ENCODE data around the gene GDI1. TPM values are rescaled to one million over a fixed set of nuclear protein-coding genes. Genes with fewer than 3 reads are reported as not detected.
A peak's percentile ranks its signal among the peaks of the same experiment; 100 is the strongest.

The GDI1 gene
- total and polyA plus RNA-seq, 2 experiments from 2014 or later, result 48.5 to 95.9 TPM

GRCh38 chrX:154428176-154429171, 8.5 kb upstream of the GDI1 start, which contains the start of gene ATP6AP1:
Gene ATP6AP1, plus strand, starts transcription at chrX:154428677. Its CDS starts 16 bp downstream, at chrX:154428693.
- Histone ChIP-seq H4K20me1 (replicated peaks; ENCODE audit: insufficient read depth) (no peaks in the 10 kb centered on the region), H3K79me2 (replicated peaks; ENCODE audit: insufficient read depth) (peaks cover 11% of the 10 kb centered on the region), H3K27ac (ENCODE audit: low read depth) (no peak within 1 kb of the TSS), H3K4me3 (peak within 1 kb of the TSS; percentile 62), H3K9me2 (ENCODE audit: insufficient read depth) (no peaks in the 10 kb centered on the region), H3K27me3 (ENCODE audit: insufficient read depth) (no peaks in the 10 kb centered on the region), H3K36me3 (ENCODE audit: insufficient read depth) (no peaks in the 10 kb centered on the region), H3K4me2 (peak within 1 kb of the TSS; percentile 79), H3F3A (replicated peaks; ENCODE audit: low read depth) (no peaks in the 10 kb centered on the region), H2AFZ (no peak within 1 kb of the TSS), H3K4me1 (ENCODE audit: insufficient read depth) (no peaks in the 10 kb centered on the region; the same call in 1 of the 2 replicates)
- TF ChIP-seq POLR2AphosphoS5 (IDR thresholded peaks at IDR 0.05; ENCODE audit: low read depth) (peak; percentile 61), REST (IDR thresholded peaks at IDR 0.05; ENCODE audit: unreplicated experiment) (no peak), EZH2phosphoT487 (IDR thresholded peaks at IDR 0.05; ENCODE audit: unreplicated experiment) (no peak), CREB1 (CRISPR knock-in tag; IDR thresholded peaks at IDR 0.05; ENCODE audit: low read depth) (peak; percentile 39; the same call in 1 of the 2 replicates), CTCF (conservative IDR thresholded peaks at IDR 0.05; ENCODE audit: low read depth in 2 of 2) (peak in 1 of 2 experiments; percentile 19; a peak in 1 of 4 replicates), ZNF114 (CRISPR knock-in tag; IDR thresholded peaks at IDR 0.05) (no peak), NANOG (IDR thresholded peaks at IDR 0.05; ENCODE audit: borderline replicate concordance) (no peak)
- ATAC-seq, result peak; percentile 96
- Mint-ChIP-seq H3K36me3 (ENCODE audit: low read depth) (peaks cover 10% of the 10 kb centered on the region), H3K4me1 (peaks cover 15% of the 10 kb centered on the region), H3K9me3 (no peaks in the 10 kb centered on the region), H3K27me3 (ENCODE audit: insufficient read depth, low read depth, poor library complexity) (peaks cover 4% of the 10 kb centered on the region), H3K27ac (no peak within 1 kb of the TSS), H3K4me3 (peak within 1 kb of the TSS; percentile 74)
- DNase-seq (ENCODE audit: low spot score), result peak; percentile 92

GRCh38 chrX:154429711-154430110, 7.2 kb upstream of the GDI1 start:
- H3K79me2 ChIP-seq (replicated peaks; ENCODE audit: insufficient read depth), result peaks cover 11% of the 10 kb centered on the region
- DNase-seq (ENCODE audit: low spot score) (no peak), ATAC-seq (no peak)
- H2AFZ ChIP-seq, result no peak overlapping the region
- Mint-ChIP-seq H3K4me3 (peak overlapping the region; percentile 74), H3K4me1 (peaks cover 15% of the 10 kb centered on the region), H3K27me3 (ENCODE audit: insufficient read depth, low read depth, poor library complexity) (peaks cover 4% of the 10 kb centered on the region), H3K9me3 (no peaks in the 10 kb centered on the region), H3K27ac (no peak overlapping the region), H3K36me3 (ENCODE audit: low read depth) (peaks cover 15% of the 10 kb centered on the region)
- no peaks in the 10 kb centered on the region for H3K27me3 ChIP-seq (ENCODE audit: insufficient read depth)
- no peaks in the 10 kb centered on the region; the same call in 1 of the 2 replicates for H3K4me1 ChIP-seq (ENCODE audit: insufficient read depth)
- no peaks in the 10 kb centered on the region for H3F3A ChIP-seq (replicated peaks; ENCODE audit: low read depth)
- H3K9me2 ChIP-seq (ENCODE audit: insufficient read depth), result no peaks in the 10 kb centered on the region
- H4K20me1 ChIP-seq (replicated peaks; ENCODE audit: insufficient read depth), result no peaks in the 10 kb centered on the region
- H3K27ac ChIP-seq (ENCODE audit: low read depth), result no peak overlapping the region
- peak overlapping the region; percentile 79 for H3K4me2 ChIP-seq
- H3K36me3 ChIP-seq (ENCODE audit: insufficient read depth), result no peaks in the 10 kb centered on the region
- H3K4me3 ChIP-seq, result peak overlapping the region; percentile 62
- no peak for TF ChIP-seq ZNF462 (CRISPR knock-in tag; IDR thresholded peaks at IDR 0.05)
